Heart left ventricle (tissue), 13 donors: ENCODE results near the gene DAZAP1.

Experiments
- POLR2A ChIP-seq, 2 donors: fragments of 450-650 bp; IDR thresholded peaks; one replicate each; pipeline ENCODE4 v1.6.1; 2017; ENCODE audit warnings: antibody characterized with exemption in 2 of 2, mild to moderate bottlenecking in 2 of 2, moderate library complexity in 2 of 2
- TF ChIP-seq, protein P1 (sequence below), 12 donors: fragments of 200-600 bp; sonication (generic) in 4 of 12; IDR thresholded peaks; one replicate each; pipeline versions ENCODE4 v1.5.0 to v1.8.0; 2018 to 2022; ENCODE audit warnings: antibody characterized with exemption in 12 of 12, mild to moderate bottlenecking in 5 of 12
- donor health status: ischemic (EF 13 %, LVEDD 7.1; RV severe dilation, severe dysfunction).
- donor health status: DM: no; HTN: yes; CAD: no.
- donor health status: DM: no; HTN: no; CAD: no.
- donor health status: ischemic (EF 25% LVEDD 6.9; RV normal size, moderate dysfunction).
- donor health status: ischemic (EF 25% LVEDD 5.7; RV mildly dilated, moderate dysfunction).
- donor health status: ischemic (EF 35%, LVEDD 5.7; RV mildly dilated, moderate dysfunction).
- donor health status: nonischemic (EF 11% LVEDD 7.7; RV severe dilation, severe dysfunction).
- donor health status: DM: yes; HTN: yes; CAD: no.
- donor health status: PGD.
- donor health status: ischemic (EF 29% LVEDD 5.4; RV normal size, mild dysfunction).
- donor health status: nonischemic (EF 23%, LVEDD 6.1; RV moderate dilation, normal function).

DNA sequence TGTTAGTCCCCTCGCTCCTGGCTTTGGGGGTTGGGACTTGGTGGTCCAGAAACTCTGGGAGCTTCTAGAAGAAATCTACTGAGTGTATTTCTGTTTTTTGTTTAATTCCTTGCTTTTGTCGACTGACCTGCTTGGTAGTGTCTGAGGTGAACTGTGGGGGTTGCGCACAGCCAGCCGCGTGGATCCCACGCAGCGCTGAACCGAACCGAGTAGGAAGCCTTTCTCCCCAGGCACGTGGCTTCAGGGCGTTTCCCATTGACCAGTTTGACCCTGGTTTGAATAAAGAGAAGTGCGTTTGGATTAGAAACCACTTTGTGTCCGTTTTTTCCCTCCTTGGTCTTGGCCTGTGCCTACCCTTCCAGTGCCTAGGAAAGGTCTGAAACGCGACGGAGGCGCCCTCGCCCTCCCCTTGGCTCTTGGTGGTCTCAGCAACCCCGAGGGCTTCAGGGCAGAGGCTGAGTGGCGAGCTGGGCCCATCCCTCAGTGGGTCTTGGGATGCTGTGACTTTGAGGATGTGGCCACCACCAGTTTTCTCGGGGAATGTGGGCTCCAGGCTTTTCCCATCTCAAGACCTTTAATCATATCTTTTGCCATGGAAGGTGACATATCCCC lies 28.1 kb downstream of the DAZAP1 start:
- TF ChIP-seq, protein P1, sequence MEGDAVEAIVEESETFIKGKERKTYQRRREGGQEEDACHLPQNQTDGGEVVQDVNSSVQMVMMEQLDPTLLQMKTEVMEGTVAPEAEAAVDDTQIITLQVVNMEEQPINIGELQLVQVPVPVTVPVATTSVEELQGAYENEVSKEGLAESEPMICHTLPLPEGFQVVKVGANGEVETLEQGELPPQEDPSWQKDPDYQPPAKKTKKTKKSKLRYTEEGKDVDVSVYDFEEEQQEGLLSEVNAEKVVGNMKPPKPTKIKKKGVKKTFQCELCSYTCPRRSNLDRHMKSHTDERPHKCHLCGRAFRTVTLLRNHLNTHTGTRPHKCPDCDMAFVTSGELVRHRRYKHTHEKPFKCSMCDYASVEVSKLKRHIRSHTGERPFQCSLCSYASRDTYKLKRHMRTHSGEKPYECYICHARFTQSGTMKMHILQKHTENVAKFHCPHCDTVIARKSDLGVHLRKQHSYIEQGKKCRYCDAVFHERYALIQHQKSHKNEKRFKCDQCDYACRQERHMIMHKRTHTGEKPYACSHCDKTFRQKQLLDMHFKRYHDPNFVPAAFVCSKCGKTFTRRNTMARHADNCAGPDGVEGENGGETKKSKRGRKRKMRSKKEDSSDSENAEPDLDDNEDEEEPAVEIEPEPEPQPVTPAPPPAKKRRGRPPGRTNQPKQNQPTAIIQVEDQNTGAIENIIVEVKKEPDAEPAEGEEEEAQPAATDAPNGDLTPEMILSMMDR (IDR thresholded peaks at IDR 0.05): no peak
- no peak for TF ChIP-seq POLR2A (IDR thresholded peaks at IDR 0.05)
